CD4-positive, alpha-beta T cell treated with Interleukin-15 for 4 hours (primary cell): ENCODE data around the gene STKLD1.

Experiments
- DNase-seq: peaks from one replicate; pipeline ENCODE4 v3.0.0-alpha.2; 2020; ENCODE audit warnings: low spot score

Gene STKLD1

GRCh38 chr9:133345596-133345995 lies 30.6 kb upstream of the STKLD1 start:
- DNase-seq, result no peak

- DNase-seq, result no peak
These were observed 30.0 kb upstream of the STKLD1 start for GRCh38 chr9:133346021-133346785.

- DNase-seq, result peak; percentile 38
These were observed 28.6 kb upstream of the STKLD1 start for GRCh38 chr9:133347515-133347984.

GRCh38 chr9:133347985-133348717 lies 28.0 kb upstream of the STKLD1 start, which contains the start of the genes MED22 and RPL7A:
Gene MED22 (minus strand): TSS chr9:133348131. CDS start chr9:133346662, 1,469 bp downstream.
Gene RPL7A (plus strand): TSS chr9:133348218. CDS start chr9:133348244, 26 bp downstream.
- DNase-seq, result peak; percentile 94

GRCh38 chr9:133348718-133349573 lies 27.2 kb upstream of the STKLD1 start:
- no peak for DNase-seq

GRCh38 chr9:133349965-133350616 lies 26.1 kb upstream of the STKLD1 start:
- no peak for DNase-seq

GRCh38 chr9:133351526-133351907 lies 24.6 kb upstream of the STKLD1 start:
- DNase-seq, result no peak

- peak; percentile 25 for DNase-seq
These were observed 24.1 kb upstream of the STKLD1 start for GRCh38 chr9:133351908-133352634.

GRCh38 chr9:133352635-133353340 lies 23.4 kb upstream of the STKLD1 start:
- no peak for DNase-seq

GRCh38 chr9:133353548-133353947 lies 22.6 kb upstream of the STKLD1 start:
- DNase-seq, result no peak

GRCh38 chr9:133354766-133355165 lies 21.4 kb upstream of the STKLD1 start:
- no peak for DNase-seq

GRCh38 chr9:133355881-133356357 lies 20.2 kb upstream of the STKLD1 start:
- peak; percentile 21 for DNase-seq

GRCh38 chr9:133356391-133357091 lies 19.6 kb upstream of the STKLD1 start, which contains the start of the genes SURF1 and SURF2:
Gene SURF1 (minus strand): TSS chr9:133356487. CDS start chr9:133356453, 34 bp downstream.
Gene SURF2 (plus strand): TSS chr9:133356550. CDS start chr9:133356593, 43 bp downstream.
- peak; percentile 84 for DNase-seq

GRCh38 chr9:133357656-133358055 lies 18.5 kb upstream of the STKLD1 start:
- no peak for DNase-seq

- no peak for DNase-seq
These were observed 16.6 kb upstream of the STKLD1 start for GRCh38 chr9:133359399-133360175.

GRCh38 chr9:133360400-133361393 lies 15.5 kb upstream of the STKLD1 start:
- no peak for DNase-seq

- no peak for DNase-seq
These were observed 14.6 kb upstream of the STKLD1 start for GRCh38 chr9:133361507-133362092.
